Measurements from ENCODE around the gene LGALS3.
"Not testable (repeated sequence)": the region's sequence is repeated elsewhere in the genome, so short reads cannot be mapped to it uniquely, and the experiment has no call there.

LGALS3 gene

GRCh38 chr14:55129086-55129427 is at the start of gene LGALS3:
Gene LGALS3, plus strand, starts transcription at chr14:55129252. Its CDS starts 8,122 bp downstream, at chr14:55137374.
- TF ChIP-seq CTCF (conservative IDR thresholded peaks at IDR 0.05) (no peak), ZFX (IDR thresholded peaks at IDR 0.05) (no peak)
- H3K27ac ChIP-seq: peak within 1 kb of the TSS; percentile 68

GRCh38 chr14:55079961-55080360 is 49.1 kb upstream of the LGALS3 start:
- H3K27ac ChIP-seq: not testable (repeated sequence)

GRCh38 chr14:55084401-55085059 is 44.5 kb upstream of the LGALS3 start:
- TF ChIP-seq CTCF (conservative IDR thresholded peaks at IDR 0.05) (no peak), ZFX (IDR thresholded peaks at IDR 0.05) (no peak)

GRCh38 chr14:55085060-55085660 is 43.9 kb upstream of the LGALS3 start:
- TF ChIP-seq ZFX (IDR thresholded peaks at IDR 0.05): no peak
- TF ChIP-seq CTCF (conservative IDR thresholded peaks at IDR 0.05): no peak
- H3K27ac ChIP-seq: no peak overlapping the region

More at GRCh38 chr14:55084401-55085059, 44.5 kb upstream of the LGALS3 start:
- no peak overlapping the region for H3K27ac ChIP-seq

- TF ChIP-seq ZFX (IDR thresholded peaks at IDR 0.05): no peak
- TF ChIP-seq CTCF (conservative IDR thresholded peaks at IDR 0.05): no peak
- H3K27ac ChIP-seq: no peak overlapping the region
Measured at GRCh38 chr14:55086938-55087337, 42.1 kb upstream of the LGALS3 start.

- TF ChIP-seq CTCF (conservative IDR thresholded peaks at IDR 0.05) (no peak), ZFX (IDR thresholded peaks at IDR 0.05) (no peak)
- H3K27ac ChIP-seq: no peak overlapping the region
Measured at GRCh38 chr14:55088356-55088755, 40.7 kb upstream of the LGALS3 start.

- TF ChIP-seq CTCF (conservative IDR thresholded peaks at IDR 0.05): no peak
- TF ChIP-seq ZFX (IDR thresholded peaks at IDR 0.05): no peak
- no peak overlapping the region for H3K27ac ChIP-seq
Measured at GRCh38 chr14:55092341-55092740, 36.7 kb upstream of the LGALS3 start.
